GM10847 (cell line): ENCODE results near the gene C19orf12.

Experiments used
- POLR2A ChIP-seq: IDR thresholded peaks from 2 replicates; pipeline ENCODE4 v1.6.1; 2011; ENCODE audit not compliant: insufficient read length; ENCODE audit errors: extremely low read depth

Gene C19orf12

DNA sequence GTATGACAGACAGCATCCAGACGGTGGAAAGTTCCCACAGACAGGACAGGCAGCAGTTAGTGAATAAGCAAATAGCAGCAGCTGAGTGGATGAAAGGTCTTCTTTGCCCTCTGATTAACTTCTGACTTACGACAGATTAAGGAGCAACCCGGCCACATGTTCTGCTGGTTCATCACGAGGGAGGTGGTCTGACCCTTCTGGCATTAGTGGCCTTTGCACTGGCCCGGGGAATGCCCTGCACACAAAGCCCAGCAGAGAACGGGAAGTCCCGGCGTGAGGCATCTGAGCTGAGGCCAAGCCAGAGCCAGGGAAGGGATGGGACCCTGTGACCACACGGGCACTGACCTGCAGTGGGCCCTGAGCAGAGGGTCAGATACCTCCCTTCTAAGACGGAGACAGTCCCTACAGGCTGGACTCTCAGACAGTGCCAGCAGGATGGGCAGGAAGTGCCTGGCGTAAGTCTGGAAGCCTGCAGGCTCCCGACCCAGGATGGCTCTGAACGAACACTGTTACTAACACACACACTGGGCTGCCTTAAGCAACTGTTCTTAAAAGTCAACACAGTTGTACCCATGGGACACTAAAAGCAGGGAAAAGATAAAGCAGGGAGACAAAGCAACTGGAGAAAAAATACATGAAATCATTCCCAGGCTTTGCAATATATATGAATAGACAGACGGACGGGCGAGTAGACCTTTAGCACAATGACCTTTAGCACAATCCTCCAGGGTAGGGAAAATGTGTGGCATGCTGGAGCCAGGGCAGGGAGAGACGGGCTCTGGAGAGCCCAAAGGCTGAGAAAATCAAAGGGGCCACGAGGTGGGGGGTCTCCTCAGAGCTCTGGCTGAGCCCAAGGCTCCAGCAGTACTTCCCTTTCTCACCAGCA, 6.3 kb downstream of the C19orf12 start:
- TF ChIP-seq POLR2A, result no peak

DNA sequence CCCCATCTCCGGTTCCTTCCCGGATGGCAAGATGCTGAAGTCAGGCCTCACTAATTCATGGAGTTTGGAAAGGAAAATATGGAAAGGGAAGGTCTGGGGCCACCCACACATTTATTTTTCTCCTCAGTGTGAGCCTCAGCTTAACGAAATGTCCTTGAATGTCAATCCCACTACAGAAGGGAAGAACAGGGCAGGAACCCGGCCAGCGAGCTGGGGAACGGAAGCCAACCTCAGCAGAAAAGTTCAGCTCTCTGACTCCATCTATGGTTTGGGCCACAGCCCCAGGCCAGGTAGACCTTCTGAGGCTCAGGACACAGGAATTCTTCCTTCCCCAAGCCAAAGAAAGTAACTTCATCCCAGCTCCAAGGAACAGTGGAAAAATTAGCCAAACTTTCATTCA, 8.4 kb downstream of the C19orf12 start:
- no peak for TF ChIP-seq POLR2A

DNA sequence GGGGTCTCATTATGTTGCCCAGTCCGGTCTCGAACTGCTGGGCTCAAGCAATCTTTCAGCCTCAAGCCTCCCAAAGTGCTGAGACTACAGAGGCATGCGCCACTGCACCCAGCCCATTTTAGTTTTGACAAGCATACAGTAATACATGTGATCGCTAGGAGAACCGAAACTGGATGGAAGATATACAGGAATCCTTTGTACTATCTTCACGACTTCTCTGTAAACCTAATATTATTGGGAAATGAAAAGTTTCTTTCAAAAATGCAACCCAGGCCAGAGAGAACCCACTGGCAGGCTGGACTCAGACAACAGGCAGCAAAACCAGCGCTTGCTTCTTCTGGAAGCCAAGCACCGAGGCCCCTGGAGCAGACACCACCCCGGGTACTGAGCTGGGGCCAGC, 9.4 kb downstream of the C19orf12 start:
- no peak for TF ChIP-seq POLR2A

DNA sequence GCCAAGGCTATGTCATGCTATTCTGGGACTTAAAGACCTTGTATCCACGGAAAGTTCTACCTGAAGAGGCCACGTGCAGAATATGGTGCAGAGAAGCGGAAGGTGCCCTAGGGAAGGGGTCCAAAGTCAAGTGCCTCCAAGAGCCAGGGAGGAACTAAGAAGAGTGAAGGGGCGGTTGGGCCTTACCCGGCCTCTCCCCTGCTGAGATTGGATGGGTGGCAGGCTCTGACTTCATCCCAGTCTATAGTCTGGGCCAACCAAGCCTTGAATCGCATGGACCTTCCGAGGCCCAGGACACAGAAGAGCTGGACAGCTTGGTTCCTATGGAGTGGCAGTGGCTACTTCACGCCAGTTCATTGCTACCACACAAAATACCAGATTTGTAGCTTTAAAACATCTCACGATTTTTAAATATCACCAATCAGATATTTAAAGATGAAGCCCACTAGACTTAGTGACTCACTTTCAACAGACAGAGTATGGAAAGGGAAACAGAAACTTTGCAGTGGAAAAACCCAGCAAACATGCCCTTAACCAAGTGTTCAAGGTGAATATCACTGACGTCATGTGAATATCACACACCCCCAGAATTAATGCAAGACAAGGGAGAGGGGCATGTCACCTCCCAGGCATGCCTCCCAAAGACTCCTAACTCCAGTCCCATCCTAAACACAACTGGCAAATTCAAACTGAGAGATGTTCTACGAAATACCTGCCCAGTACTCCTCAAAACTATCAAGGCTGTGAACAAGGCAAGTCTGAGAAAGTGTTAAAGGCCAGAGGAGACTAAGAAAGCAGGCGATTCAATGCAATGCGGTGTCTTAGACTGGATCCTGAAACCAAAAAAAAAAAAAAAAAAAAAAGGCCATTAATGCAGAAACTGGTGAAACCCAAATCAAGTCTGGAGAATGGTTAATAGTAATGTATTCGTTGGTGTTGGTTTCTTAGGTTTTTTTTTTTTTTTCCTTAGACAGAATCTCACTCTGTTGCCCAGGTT, 10.2 kb downstream of the C19orf12 start:
- no peak for TF ChIP-seq POLR2A

DNA sequence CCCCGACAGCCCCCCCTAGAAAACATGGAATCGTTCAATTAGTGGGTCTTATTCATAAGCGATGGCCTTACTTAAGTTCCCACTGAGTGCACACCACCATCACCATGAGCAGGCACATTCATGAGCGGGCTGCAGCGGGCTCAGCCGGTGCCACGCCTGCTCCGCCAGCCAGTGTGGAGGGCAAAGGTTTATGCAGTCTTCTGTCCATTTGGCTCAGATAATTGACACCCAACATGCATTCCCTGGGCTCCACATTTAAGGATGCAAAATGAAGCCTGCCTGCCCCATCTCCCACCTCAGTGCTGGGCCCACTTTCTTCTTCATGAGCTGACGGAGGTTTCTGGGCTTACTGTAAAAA, 12.1 kb downstream of the C19orf12 start:
- TF ChIP-seq POLR2A, result no peak

DNA sequence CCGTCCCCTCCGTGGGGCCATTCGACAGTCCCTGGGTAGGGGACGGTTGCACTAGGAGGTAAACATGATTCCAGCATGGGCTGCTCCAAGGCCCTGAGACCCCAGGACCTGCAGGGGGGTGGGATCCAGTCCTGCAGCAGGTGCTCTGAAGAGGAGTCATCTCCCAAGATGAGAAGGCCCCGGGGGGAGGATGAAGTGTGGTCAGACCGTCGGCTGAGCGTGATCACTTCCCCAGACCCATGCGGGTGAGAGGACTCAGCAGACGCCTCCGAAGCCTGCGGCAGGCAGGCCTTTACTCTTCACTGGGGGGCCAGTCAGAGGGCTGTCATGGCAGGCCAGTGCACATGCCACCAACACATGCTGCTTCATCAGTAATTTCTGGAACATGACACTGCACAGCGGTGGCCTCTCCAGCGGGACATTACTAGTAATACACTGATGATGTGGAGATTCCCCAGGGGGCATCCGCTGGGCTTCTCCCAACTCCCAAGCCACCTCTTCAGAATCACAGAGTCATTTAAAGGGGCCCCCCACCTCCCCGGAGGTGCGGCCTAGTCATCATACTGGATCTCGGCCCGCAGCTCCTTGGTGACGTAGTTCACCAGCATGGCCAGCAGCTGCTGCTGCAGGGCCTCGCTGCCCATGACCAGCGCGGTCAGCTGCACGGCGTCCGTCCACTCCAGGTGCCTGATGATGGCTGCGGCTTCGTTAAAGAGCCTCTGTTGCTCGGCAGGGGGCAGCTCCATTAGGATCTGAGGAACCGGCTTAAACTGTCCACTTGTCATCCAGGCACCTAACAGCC, 12.7 kb downstream of the C19orf12 start:
- no peak for TF ChIP-seq POLR2A

DNA sequence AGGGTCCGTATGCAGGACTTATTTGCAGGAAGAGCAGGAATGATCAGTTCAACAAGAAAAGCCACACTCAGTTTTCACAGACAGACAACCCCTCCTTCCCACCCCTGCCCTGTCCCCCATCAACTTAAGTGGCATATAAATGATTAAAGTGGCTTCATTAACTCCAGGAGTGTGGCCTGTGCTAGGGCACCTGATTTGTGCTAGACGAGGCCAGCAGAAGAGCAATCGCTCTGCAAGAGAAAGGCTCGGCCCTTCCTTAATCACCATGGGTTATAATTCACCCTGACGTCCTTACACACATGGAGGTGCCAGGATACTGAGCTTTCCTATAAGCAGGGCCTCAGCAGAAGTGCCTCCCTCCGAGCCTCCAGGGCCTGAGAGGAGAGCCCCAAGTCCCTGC, 14.6 kb downstream of the C19orf12 start:
- no peak for TF ChIP-seq POLR2A

DNA sequence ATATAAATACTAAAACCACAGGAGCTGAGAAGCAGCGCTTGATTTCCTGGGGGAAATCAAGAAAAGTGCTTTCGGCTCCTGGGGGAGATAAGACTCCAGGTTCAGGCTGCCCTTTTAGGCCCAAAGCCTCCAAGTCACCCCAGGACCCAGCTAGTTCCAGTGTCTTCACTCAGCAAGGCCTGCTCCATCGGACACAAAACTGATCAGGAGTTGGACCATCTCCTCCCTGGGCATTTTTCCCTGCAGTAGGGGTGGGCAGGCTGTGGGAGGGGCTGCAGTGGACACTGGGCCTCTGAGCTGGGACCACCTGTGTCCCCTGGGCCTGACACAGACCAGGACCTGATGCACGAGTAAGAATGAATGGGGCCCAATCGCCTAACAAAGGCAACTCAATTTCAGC, 15.2 kb downstream of the C19orf12 start:
- no peak for TF ChIP-seq POLR2A

DNA sequence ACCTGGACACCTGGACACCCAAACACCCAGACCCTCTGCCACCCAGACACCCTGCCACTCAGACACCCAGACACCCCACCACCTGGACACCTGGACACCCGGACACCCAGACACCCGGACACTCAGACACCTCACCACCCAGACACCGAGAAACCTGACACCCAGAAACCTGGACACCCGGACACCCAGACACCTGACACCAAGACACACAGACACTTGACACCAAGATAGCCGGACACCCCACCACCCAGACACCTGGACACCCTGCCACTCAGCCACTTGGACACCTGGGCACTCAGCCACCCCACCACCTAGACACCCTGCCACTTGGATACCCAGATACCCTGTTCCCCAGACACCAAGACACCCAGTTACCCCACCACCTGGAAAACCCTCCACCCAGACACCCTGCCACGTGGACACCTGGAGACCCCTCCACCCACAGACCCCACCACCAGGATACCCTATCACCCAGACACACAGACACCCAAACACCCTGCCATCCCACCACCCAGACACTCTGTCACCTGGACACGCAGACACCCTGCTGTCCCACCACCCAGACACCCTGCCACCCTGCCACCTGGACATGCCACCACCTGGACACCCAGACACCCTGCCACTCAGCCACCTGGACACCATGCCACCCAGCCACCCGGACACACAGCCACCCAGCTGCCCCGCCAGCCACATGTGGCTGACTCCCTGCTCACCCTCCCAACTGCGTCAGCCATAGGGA, 17.4 kb downstream of the C19orf12 start:
- no peak for TF ChIP-seq POLR2A

DNA sequence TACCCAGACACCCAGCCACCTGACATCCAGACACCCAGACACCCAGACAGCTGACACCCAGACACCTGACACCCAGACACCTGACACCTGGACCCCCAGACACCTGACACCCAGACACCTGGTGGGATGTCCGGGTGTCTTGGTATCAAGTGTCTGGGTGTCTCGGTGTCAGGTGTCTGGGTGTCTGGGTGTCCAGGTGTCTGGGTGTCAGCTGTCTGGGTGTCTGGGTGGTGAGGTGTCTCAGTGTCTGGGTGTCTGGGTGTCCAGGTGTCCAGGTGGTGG, 18.6 kb downstream of the C19orf12 start:
- TF ChIP-seq POLR2A, result no peak

DNA sequence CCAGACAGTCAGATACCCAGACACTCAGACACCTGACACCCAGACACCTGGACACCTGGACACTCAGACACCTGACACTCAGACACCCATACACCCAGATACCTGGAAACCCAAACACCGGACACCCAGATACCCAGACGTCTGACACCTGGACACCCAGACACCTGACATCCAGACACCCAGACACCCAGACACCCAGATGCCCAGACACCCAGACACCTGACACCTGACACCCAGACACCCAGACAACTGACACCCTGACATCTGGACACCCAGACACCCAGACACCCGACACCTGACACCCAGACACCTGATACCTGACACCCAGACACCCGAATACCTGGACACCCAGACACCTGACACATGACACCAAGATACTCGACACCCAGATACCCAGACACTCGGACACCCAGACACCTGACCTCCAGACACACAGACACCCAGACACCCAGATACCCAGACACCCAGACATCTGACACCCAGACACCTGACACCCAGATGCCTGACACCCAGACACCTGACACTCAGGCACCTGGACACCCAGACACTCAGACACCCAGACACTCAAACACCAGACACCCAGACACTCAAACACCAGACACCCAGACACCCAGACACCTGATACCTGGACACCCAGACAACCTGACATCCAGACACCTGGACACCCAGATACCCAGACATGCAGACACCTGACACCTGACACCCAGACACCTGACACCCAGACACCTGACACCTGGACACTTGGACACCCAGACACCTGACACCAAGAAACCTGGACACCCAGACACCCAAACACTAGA, 19.1 kb downstream of the C19orf12 start:
- no peak for TF ChIP-seq POLR2A

DNA sequence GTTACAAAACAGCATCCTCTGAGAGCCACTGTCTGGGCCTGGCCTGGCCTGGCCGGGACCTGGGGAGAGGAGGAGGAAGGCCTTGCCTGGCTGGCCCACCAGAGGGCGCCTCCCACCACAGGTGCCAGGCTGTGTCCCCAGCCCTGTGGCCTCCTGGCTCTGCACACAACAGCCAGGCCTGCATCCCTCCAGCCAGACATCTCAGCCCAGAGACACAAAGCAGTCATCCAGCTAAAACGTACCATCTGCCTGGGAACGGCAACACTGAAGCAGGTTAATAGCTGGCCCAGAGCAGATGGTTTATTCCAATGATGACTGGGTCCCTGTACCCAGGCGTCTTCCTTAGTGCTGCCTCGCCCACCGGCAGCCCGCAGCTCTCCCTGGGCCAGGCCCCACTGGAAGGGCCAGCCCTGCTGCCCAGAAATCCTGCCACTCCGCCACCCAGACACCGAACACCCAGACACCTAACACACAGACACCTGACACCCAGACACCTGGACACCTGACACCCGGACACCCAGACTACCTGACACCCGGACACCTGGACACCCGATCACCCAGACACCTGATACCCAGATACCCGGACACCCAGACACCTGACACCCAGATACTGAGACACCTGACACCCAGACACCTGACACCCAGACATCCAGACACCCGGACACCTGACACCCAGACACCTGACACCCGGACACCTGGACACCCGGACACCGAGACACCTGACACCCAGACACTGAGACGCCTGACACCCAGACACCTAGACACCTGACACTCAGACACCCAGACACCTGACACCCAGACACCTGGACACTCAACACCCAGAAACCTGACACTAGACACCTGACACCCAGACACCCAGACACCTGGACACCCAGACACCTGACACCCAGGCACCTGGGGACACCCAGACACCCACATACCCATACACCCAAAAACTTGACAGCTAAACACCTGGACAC, 20.1 kb downstream of the C19orf12 start:
- no peak for TF ChIP-seq POLR2A

DNA sequence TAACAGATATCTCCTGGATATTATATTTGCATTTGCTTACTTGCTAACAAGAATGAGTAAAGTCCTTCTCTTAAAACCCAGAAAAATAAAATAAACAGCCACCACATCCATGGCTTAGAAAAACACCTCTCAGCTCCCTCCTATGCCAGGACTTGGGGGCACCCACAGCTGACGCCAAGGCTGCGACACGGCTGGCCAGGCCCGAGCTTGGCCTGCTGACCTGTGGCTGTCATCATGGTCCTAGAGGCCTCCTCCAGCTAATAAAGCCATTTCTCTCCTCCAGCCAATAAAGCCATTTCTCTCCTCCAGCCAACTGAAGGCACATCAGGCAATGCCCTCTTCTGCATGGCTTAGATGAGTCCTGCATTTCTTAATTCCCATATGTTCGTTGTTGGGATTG, 20.9 kb downstream of the C19orf12 start:
- no peak for TF ChIP-seq POLR2A
